Activated CD8-positive, alpha-beta T cell treated with anti-CD3 and anti-CD28 coated beads, Interleukin-2, amount 10 ng/mL, durations not matched to agents 7 days and 5 days (primary cell): ENCODE measurements around the gene SLC6A17. TPM values are rescaled to one million over a fixed set of nuclear protein-coding genes. Genes with fewer than 3 reads are reported as not detected.

Experiments used
- ATAC-seq: fragments of 150-1000 bp; cut with Tn5 transposase; one replicate; pipeline ENCODE4 v1.10.0; 2021; ENCODE audit warnings: moderate library complexity
- CTCF ChIA-PET: fragments of 350-600 bp; sonication (Branson Sonifier 250); formaldehyde crosslinking; loops from one replicate; lab custom pipeline; 2021; ENCODE audit warnings: antibody characterized with exemption; lab: Charles Lee
- POLR2A ChIA-PET: fragments of 350-600 bp; sonication (Branson Sonifier 250); formaldehyde crosslinking; loops from one replicate; lab custom pipeline; 2021; ENCODE audit warnings: antibody characterized with exemption; lab: Charles Lee
- DNase-seq: peaks from one replicate; pipeline ENCODE4 v3.0.0-alpha.2; 2020
- H3K27ac Mint-ChIP-seq: one replicate; pipeline ENCODE4 v1.8.0; 2021; ENCODE audit warnings: mild to moderate bottlenecking, mixed read lengths
- H3K27me3 Mint-ChIP-seq: one replicate; pipeline ENCODE4 v1.8.0; 2021; ENCODE audit warnings: low read depth, mixed read lengths
- H3K36me3 Mint-ChIP-seq: one replicate; pipeline ENCODE4 v1.8.0; 2021; ENCODE audit warnings: low read depth, mixed read lengths
- H3K4me1 Mint-ChIP-seq: one replicate; pipeline ENCODE4 v1.8.0; 2021; ENCODE audit warnings: low read depth, mixed read lengths
- H3K4me3 Mint-ChIP-seq: one replicate; pipeline ENCODE4 v1.8.0; 2021; ENCODE audit warnings: mild to moderate bottlenecking, mixed read lengths
- H3K9me3 Mint-ChIP-seq: one replicate; pipeline ENCODE4 v1.8.0; 2022; ENCODE audit warnings: mixed read lengths; ENCODE audit not compliant: insufficient read depth
- total RNA-seq, 2 experiments: library from RNA; stranded (reverse); gene quantifications; one replicate each; pipeline ENCODE4 v1.2.3, GENCODE V29; 2021

Gene SLC6A17
- total RNA-seq, 2 experiments from 2014 or later = not detected

DNA sequence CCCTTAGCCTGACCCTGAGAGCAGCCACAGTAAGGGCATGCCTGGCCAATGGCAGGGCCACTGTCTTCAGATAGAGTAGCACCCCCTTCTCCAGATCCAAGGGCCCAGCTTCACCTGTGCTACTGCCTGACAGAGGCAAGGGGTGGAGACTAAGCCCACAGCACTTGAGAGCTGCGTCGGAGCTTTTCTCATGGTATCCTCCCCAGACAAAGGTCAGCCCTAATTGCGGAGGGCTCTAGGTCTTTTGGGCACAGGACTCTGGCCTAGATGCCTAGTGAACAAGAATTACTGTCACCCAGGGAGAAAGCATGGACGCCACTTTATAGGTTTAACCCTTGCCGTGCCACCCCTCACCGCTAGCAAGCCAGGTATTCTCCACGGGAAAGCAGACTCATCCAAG lies 74.9 kb downstream of the SLC6A17 start:
- Mint-ChIP-seq H3K36me3 (no peaks in the 10 kb centered on the region), H3K4me1 (no peaks in the 10 kb centered on the region), H3K27me3 (no peaks in the 10 kb centered on the region), H3K9me3 (no peaks in the 10 kb centered on the region), H3K27ac (no peak overlapping the region), H3K4me3 (no peak overlapping the region)
- CTCF ChIA-PET = interaction anchor here (1.5 kb wide), 1 partner anchor 18 kb away, joined by 5 read pairs; no protein-coding TSS in a partner anchor
- ATAC-seq (no peak), DNase-seq (no peak)
- POLR2A ChIA-PET = no interaction called here

DNA sequence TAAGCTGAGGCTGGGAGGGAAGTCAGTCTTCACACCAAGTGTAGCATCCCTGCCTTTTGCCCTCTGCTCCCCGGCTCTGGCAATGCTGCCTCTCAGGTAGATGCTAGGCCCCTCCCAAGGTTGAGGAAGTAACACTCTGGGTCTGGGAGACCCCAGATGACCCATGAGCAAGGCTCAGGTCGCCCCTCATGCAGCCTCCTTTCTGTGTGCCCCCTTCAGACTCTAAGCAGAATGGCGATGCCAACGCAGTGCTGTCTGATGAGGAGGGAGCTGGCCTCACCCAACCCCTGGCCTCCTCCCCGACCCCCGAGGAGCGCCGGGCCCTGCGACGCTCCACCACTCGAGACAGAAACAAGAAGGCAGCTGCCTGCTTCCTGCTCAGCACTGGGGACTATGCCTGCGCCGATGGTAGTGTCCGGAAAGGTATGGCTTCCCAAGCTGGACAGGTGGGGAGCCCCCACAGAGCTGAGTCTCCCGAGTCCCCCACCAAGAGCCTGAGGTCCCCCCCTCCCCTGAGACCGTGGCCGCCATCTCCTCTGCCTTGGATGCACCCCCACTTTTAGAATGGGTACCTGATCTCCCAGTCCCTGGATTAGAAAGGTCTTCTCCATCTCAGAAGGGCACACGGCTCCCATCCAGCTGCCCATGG lies 75.6 kb downstream of the SLC6A17 start:
- no peaks in the 10 kb centered on the region for H3K27me3 Mint-ChIP-seq
- no peak for ATAC-seq
- H3K4me3 Mint-ChIP-seq = no peak overlapping the region
- no peaks in the 10 kb centered on the region for H3K9me3 Mint-ChIP-seq
- no peak for DNase-seq
- H3K4me1 Mint-ChIP-seq = peaks cover 6% of the 10 kb centered on the region
- ChIA-PET POLR2A (interaction anchor here (0.6 kb wide), 1 partner anchor 112 kb away, joined by 3 read pairs; no protein-coding TSS in a partner anchor), CTCF (interaction anchor here (1.4 to 1.5 kb wide), 2 partner anchors 18 kb away, joined by 5 to 7 read pairs; no protein-coding TSS in a partner anchor)
- H3K27ac Mint-ChIP-seq = no peak overlapping the region
- no peaks in the 10 kb centered on the region for H3K36me3 Mint-ChIP-seq

DNA sequence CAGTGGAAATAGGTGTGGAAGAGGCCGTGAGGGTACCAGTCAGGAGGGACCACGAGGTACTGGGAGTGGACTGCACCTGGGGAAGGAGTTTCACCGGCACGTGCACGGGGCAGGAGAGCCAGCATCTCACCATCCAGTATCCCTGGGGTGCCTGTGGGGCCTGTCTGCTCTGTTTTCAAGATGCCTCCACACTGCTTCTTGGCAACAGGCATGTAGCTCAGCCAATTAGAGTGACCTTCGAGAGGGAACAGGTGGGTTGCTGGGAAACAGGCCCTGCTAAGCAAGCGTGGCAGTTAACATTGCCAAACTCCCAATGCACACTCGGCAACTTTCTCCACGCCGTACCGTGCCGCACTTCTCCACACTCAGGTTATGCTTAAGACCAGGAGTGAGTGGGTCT lies 77.5 kb downstream of the SLC6A17 start:
- ChIA-PET CTCF (interaction anchor here (2.4 kb wide), 1 partner anchor 25 kb away, joined by 6 read pairs; no protein-coding TSS in a partner anchor), POLR2A (no interaction called here)
- Mint-ChIP-seq H3K27ac (no peak overlapping the region), H3K4me3 (no peak overlapping the region), H3K9me3 (no peaks in the 10 kb centered on the region), H3K4me1 (peaks cover 6% of the 10 kb centered on the region), H3K36me3 (no peaks in the 10 kb centered on the region), H3K27me3 (no peaks in the 10 kb centered on the region)
- no peak for ATAC-seq
- DNase-seq = no peak

- Mint-ChIP-seq H3K36me3 (no peaks in the 10 kb centered on the region), H3K9me3 (no peaks in the 10 kb centered on the region), H3K27ac (no peak overlapping the region), H3K4me3 (no peak overlapping the region), H3K4me1 (peaks cover 6% of the 10 kb centered on the region), H3K27me3 (no peaks in the 10 kb centered on the region)
- DNase-seq (no peak), ATAC-seq (no peak)
- POLR2A ChIA-PET = no interaction called here
- CTCF ChIA-PET = interaction anchor here (2.4 kb wide), 1 partner anchor 26 kb away, joined by 6 read pairs; no protein-coding TSS in a partner anchor
Measured at GRCh38 chr1:110228381-110228780, 78.1 kb downstream of the SLC6A17 start.

- H3K4me1 Mint-ChIP-seq = peaks cover 6% of the 10 kb centered on the region
- no peak for DNase-seq
- ChIA-PET POLR2A (no interaction called here), CTCF (interaction anchor here (2.4 kb wide), 1 partner anchor 26 kb away, joined by 6 read pairs; no protein-coding TSS in a partner anchor)
- no peaks in the 10 kb centered on the region for H3K36me3 Mint-ChIP-seq
- no peak overlapping the region for H3K27ac Mint-ChIP-seq
- ATAC-seq = no peak
- no peaks in the 10 kb centered on the region for H3K27me3 Mint-ChIP-seq
- no peak overlapping the region for H3K4me3 Mint-ChIP-seq
- no peaks in the 10 kb centered on the region for H3K9me3 Mint-ChIP-seq
Measured at GRCh38 chr1:110228869-110229268, 78.6 kb downstream of the SLC6A17 start.

- H3K4me1 Mint-ChIP-seq = peaks cover 6% of the 10 kb centered on the region
- H3K27ac Mint-ChIP-seq = no peak overlapping the region
- no peaks in the 10 kb centered on the region for H3K36me3 Mint-ChIP-seq
- no peak overlapping the region for H3K4me3 Mint-ChIP-seq
- DNase-seq (no peak), ATAC-seq (no peak)
- CTCF ChIA-PET = no interaction called here
- POLR2A ChIA-PET = no interaction called here
- no peaks in the 10 kb centered on the region for H3K9me3 Mint-ChIP-seq
- H3K27me3 Mint-ChIP-seq = no peaks in the 10 kb centered on the region
Measured at GRCh38 chr1:110229348-110230001, 79.2 kb downstream of the SLC6A17 start.

- H3K27me3 Mint-ChIP-seq = no peaks in the 10 kb centered on the region
- no peaks in the 10 kb centered on the region for H3K36me3 Mint-ChIP-seq
- CTCF ChIA-PET = interaction anchor here (2.6 kb wide), 1 partner anchor 23 kb away, joined by 10 read pairs; no protein-coding TSS in a partner anchor
Measured at GRCh38 chr1:110230381-110231199, 80.3 kb downstream of the SLC6A17 start.

GRCh38 chr1:110233861-110234260 lies 83.6 kb downstream of the SLC6A17 start:
- Mint-ChIP-seq H3K36me3 (no peaks in the 10 kb centered on the region), H3K4me1 (peaks cover 9% of the 10 kb centered on the region), H3K4me3 (no peak overlapping the region), H3K27ac (peak overlapping the region; percentile 48), H3K27me3 (no peaks in the 10 kb centered on the region), H3K9me3 (no peaks in the 10 kb centered on the region)
- CTCF ChIA-PET = no interaction called here
- no peak for DNase-seq
- no peak for ATAC-seq
- POLR2A ChIA-PET = no interaction called here

More at GRCh38 chr1:110230381-110231199, 80.3 kb downstream of the SLC6A17 start:
- Mint-ChIP-seq H3K4me1 (peaks cover 6% of the 10 kb centered on the region), H3K4me3 (no peak overlapping the region), H3K9me3 (no peaks in the 10 kb centered on the region), H3K27ac (peak overlapping the region; percentile 34)
- DNase-seq (no peak), ATAC-seq (no peak)
- POLR2A ChIA-PET = interaction anchor here (0.6 kb wide), 1 partner anchor 199 kb away, joined by 3 read pairs; no protein-coding TSS in a partner anchor

- Mint-ChIP-seq H3K4me1 (peaks cover 9% of the 10 kb centered on the region), H3K27ac (no peak overlapping the region), H3K27me3 (no peaks in the 10 kb centered on the region), H3K36me3 (no peaks in the 10 kb centered on the region), H3K9me3 (no peaks in the 10 kb centered on the region), H3K4me3 (no peak overlapping the region)
- ChIA-PET POLR2A (no interaction called here), CTCF (interaction anchor here (1.1 kb wide), 1 partner anchor 27 kb away, joined by 4 read pairs; no protein-coding TSS in a partner anchor)
- ATAC-seq (no peak), DNase-seq (no peak)
Measured at GRCh38 chr1:110234691-110235090, 84.4 kb downstream of the SLC6A17 start.

DNA sequence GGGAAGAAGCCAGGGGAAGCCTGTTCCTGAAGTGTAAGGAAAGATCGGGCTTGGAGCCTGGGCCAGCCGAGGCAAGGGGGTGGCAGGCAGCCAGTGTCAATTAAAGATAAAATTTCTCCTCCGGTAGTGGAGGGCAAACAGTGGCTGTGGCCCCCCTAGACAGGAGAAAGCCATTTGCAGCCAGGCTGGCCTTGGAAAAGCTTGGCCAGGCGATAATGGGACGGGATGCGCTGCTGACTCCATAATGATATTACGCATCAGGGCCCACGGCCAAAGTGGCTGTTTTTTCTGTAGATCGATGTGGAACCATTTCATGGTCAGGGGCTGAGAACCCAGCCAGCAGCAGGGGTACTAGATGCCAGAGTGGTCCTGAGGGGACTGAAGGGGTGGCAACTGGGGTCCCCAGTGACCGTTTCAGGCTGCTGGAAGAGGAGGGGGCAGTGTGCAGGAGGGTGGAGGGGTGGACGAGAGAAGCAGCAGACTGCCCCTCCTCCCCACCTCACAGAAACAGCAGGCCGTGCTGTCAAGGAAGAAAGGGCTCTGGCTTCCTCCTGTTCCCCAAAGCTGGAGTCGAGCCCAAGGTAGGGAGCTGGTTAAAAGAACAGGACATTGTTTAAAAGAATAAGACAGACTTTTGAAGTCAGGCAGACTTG lies 85.0 kb downstream of the SLC6A17 start:
- H3K27ac Mint-ChIP-seq = no peak overlapping the region

More for the DNA sequence above, 85.0 kb downstream of the SLC6A17 start:
- ChIA-PET POLR2A (no interaction called here), CTCF (interaction anchor here (1.1 kb wide), 1 partner anchor 27 kb away, joined by 4 read pairs; no protein-coding TSS in a partner anchor)
- no peaks in the 10 kb centered on the region for H3K27me3 Mint-ChIP-seq
- no peak overlapping the region for H3K4me3 Mint-ChIP-seq
- ATAC-seq (no peak), DNase-seq (no peak)
- H3K4me1 Mint-ChIP-seq = peaks cover 9% of the 10 kb centered on the region
- H3K9me3 Mint-ChIP-seq = no peaks in the 10 kb centered on the region
- H3K36me3 Mint-ChIP-seq = no peaks in the 10 kb centered on the region
